Smooth muscle cell (in vitro differentiated cells): ENCODE results near the gene DBR1. TPM values are rescaled to one million over a fixed set of nuclear protein-coding genes. Genes with fewer than 3 reads are reported as not detected.

Experiments
- DNase-seq: peaks from one replicate; lab custom pipeline; 2025; ENCODE audit not compliant: unreplicated experiment; lab: John Stamatoyannopoulos, UW
- H2AFZ ChIP-seq: fragments of 200-600 bp; sonication (generic); 2 replicates; pipeline ENCODE4 v1.6.0; 2016; ENCODE audit warnings: antibody characterized with exemption, low read depth, mild to moderate bottlenecking
- H3F3A ChIP-seq: fragments of 200-600 bp; sonication (generic); 2 replicates; pipeline ENCODE4 v1.6.0; 2017; ENCODE audit warnings: antibody characterized with exemption, low read depth
- H3K27ac ChIP-seq: fragments of 200-600 bp; sonication (generic); 2 replicates; pipeline ENCODE4 v1.5.1; 2016; ENCODE audit warnings: low read depth, mild to moderate bottlenecking
- H3K27me3 ChIP-seq: fragments of 200-600 bp; sonication (generic); 2 replicates; pipeline ENCODE4 v1.6.1; 2016; ENCODE audit warnings: low read depth, mild to moderate bottlenecking
- H3K36me3 ChIP-seq: fragments of 200-600 bp; sonication (generic); 2 replicates; pipeline ENCODE4 v1.5.1; 2016; ENCODE audit warnings: low read depth
- H3K4me1 ChIP-seq: fragments of 200-600 bp; sonication (generic); 2 replicates; pipeline ENCODE4 v1.5.1; 2016; ENCODE audit warnings: low read depth
- H3K4me2 ChIP-seq: fragments of 200-600 bp; sonication (generic); 2 replicates; pipeline ENCODE4 v1.6.0; 2016; ENCODE audit warnings: mild to moderate bottlenecking
- H3K4me3 ChIP-seq: fragments of 200-600 bp; sonication (generic); 2 replicates; pipeline ENCODE4 v1.5.1; 2016; ENCODE audit warnings: mild to moderate bottlenecking
- H3K79me2 ChIP-seq: fragments of 200-600 bp; sonication (generic); 2 replicates; pipeline ENCODE4 v1.6.0; 2016; ENCODE audit warnings: low read depth, mild to moderate bottlenecking
- H3K9ac ChIP-seq: fragments of 200-600 bp; sonication (generic); 2 replicates; pipeline ENCODE4 v1.6.0; 2016; ENCODE audit warnings: low read depth
- H3K9me3 ChIP-seq: fragments of 200-600 bp; sonication (generic); replicated peaks from 2 replicates; pipeline ENCODE4 v1.5.1; 2016; ENCODE audit warnings: low read depth
- H4K20me1 ChIP-seq: fragments of 200-600 bp; sonication (generic); 2 replicates; pipeline ENCODE4 v1.6.0; 2016; ENCODE audit warnings: low read depth
- WGBS: methylation state at CpG from one replicate; pipeline ENCODE4 v1.1.7; 2016; ENCODE audit warnings: low lambda C conversion rate; 5-methylcytosine and 5-hydroxymethylcytosine counted together
- polyA plus RNA-seq: library from polyadenylated mRNA; unstranded; fragments of >200 nt; fragmentation: Nextera tagmentation; extraction: Ambion mirVana; gene quantifications from 2 replicates; pipeline ENCODE4 v1.2.1, GENCODE V29; 2016
- total RNA-seq: library from RNA; depleted of rRNA; stranded (reverse); fragments of >200 nt; gene quantifications from 2 replicates; pipeline ENCODE4 v1.2.3, GENCODE V29; 2014
- TF ChIP-seq, protein P1 (sequence below): fragments of 200-600 bp; sonication (generic); IDR thresholded peaks from 2 replicates; pipeline ENCODE4 v1.5.1; 2017; ENCODE audit warnings: borderline replicate concordance, mild to moderate bottlenecking, antibody characterized with exemption; ENCODE audit not compliant: insufficient read depth, poor library complexity, severe bottlenecking

Gene DBR1
- total and polyA plus RNA-seq, 2 experiments from 2014 or later, result 13.8 to 15.1 TPM

DNA sequence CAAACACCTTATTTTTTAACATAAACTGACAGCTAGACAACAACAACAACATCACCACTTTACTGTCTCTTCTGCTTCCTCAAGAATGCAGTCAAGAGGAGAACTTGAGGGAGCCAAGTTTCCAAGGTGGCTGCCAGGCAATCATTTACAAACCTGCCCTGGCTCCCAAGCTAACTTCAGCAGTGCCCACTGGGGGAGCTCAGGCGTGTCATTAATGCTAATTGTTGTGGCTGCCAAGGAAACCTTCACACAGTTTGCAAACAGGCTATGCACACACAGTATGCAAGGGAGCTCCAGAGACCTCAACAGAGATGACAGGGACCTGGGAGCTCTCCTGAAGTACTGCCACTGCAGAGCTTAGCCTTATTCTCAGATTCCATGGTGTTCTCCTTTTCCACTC is 61.4 kb downstream of the DBR1 start:
- Histone ChIP-seq H3K4me2 (peak overlapping the region; percentile 88), H3K9ac (no peak overlapping the region), H3K36me3 (no peaks in the 10 kb centered on the region), H2AFZ (no peak overlapping the region), H3F3A (peaks cover 5% of the 10 kb centered on the region), H3K79me2 (peaks cover 63% of the 10 kb centered on the region), H4K20me1 (peaks cover 57% of the 10 kb centered on the region), H3K27ac (peak overlapping the region; percentile 92), H3K4me1 (peaks cover 19% of the 10 kb centered on the region), H3K27me3 (no peaks in the 10 kb centered on the region), H3K4me3 (no peak overlapping the region), H3K9me3 (no peaks in the 10 kb centered on the region)
- WGBS, result 55% methylated on average over 1 of the region's 1 CpG
- DNase-seq, result no peak
- TF ChIP-seq, protein P1, sequence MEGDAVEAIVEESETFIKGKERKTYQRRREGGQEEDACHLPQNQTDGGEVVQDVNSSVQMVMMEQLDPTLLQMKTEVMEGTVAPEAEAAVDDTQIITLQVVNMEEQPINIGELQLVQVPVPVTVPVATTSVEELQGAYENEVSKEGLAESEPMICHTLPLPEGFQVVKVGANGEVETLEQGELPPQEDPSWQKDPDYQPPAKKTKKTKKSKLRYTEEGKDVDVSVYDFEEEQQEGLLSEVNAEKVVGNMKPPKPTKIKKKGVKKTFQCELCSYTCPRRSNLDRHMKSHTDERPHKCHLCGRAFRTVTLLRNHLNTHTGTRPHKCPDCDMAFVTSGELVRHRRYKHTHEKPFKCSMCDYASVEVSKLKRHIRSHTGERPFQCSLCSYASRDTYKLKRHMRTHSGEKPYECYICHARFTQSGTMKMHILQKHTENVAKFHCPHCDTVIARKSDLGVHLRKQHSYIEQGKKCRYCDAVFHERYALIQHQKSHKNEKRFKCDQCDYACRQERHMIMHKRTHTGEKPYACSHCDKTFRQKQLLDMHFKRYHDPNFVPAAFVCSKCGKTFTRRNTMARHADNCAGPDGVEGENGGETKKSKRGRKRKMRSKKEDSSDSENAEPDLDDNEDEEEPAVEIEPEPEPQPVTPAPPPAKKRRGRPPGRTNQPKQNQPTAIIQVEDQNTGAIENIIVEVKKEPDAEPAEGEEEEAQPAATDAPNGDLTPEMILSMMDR, result no peak

GRCh38 chr3:138112362-138112761 is 62.4 kb downstream of the DBR1 start:
- H3K36me3 ChIP-seq, result no peaks in the 10 kb centered on the region
- no peak overlapping the region for H3K4me3 ChIP-seq
- H3K9me3 ChIP-seq, result no peaks in the 10 kb centered on the region
- peaks cover 69% of the 10 kb centered on the region for H3K79me2 ChIP-seq
- H4K20me1 ChIP-seq, result peaks cover 66% of the 10 kb centered on the region
- H3K27me3 ChIP-seq, result no peaks in the 10 kb centered on the region
- peaks cover 5% of the 10 kb centered on the region for H3F3A ChIP-seq
- peak overlapping the region; percentile 57 for H3K27ac ChIP-seq
- H3K4me2 ChIP-seq, result peak overlapping the region; percentile 33
- no peak for DNase-seq
- WGBS, result 51% methylated on average over 8 of the region's 8 CpGs
- H2AFZ ChIP-seq, result no peak overlapping the region
- H3K4me1 ChIP-seq, result peaks cover 19% of the 10 kb centered on the region
- TF ChIP-seq, protein P1, result no peak
- no peak overlapping the region for H3K9ac ChIP-seq

Other genes starting within 250 kb of the DBR1 start
- not detected in 2 replicates for gene CLDN18, start 164.8 kb downstream of the DBR1 start, total RNA-seq
- gene CLDN18, start 164.8 kb downstream of the DBR1 start, polyA plus RNA-seq, result 0.11 and 0.66 TPM in 2 replicates
- gene DZIP1L, start 59.3 kb downstream of the DBR1 start, total RNA-seq, result 11.3 and 29.9 TPM in 2 replicates
- gene DZIP1L, start 59.3 kb downstream of the DBR1 start, polyA plus RNA-seq, result 7.8 and 12.1 TPM in 2 replicates
- not detected in 2 replicates for gene A4GNT, start 42.5 kb downstream of the DBR1 start, total RNA-seq
- gene A4GNT, start 42.5 kb downstream of the DBR1 start, polyA plus RNA-seq, result not detected in 2 replicates
- 39.3 and 48.6 TPM in 2 replicates for gene ARMC8, start 12.4 kb upstream of the DBR1 start, total RNA-seq
- 22.6 and 29.2 TPM in 2 replicates for gene ARMC8, start 12.4 kb upstream of the DBR1 start, polyA plus RNA-seq
- gene NME9, start 154.9 kb upstream of the DBR1 start, total RNA-seq, result not detected in 2 replicates
- gene NME9, start 154.9 kb upstream of the DBR1 start, polyA plus RNA-seq, result 0.86 TPM in 1 of 2 replicates, not detected in the other
- gene MRAS, start 173.7 kb upstream of the DBR1 start, total RNA-seq, result 33.9 and 60.5 TPM in 2 replicates
- gene MRAS, start 173.7 kb upstream of the DBR1 start, polyA plus RNA-seq, result 43.0 and 44.9 TPM in 2 replicates